Esophagus squamous epithelium (tissue), 4 donors: ENCODE data around the gene COX7A2L.

ENCODE experiments used
- POLR2A ChIP-seq, 4 donors: fragments of 450-650 bp; IDR thresholded peaks; one replicate each; pipeline ENCODE4 v1.6.1; 2017; ENCODE audit warnings: antibody characterized with exemption in 4 of 4, mild to moderate bottlenecking in 4 of 4, moderate library complexity in 3 of 4
- TF ChIP-seq, protein P1 (sequence below), 6 experiments: fragments of 450-650 bp in 4 of 6; fragments of 200-600 bp in 2 of 6; sonication (generic) in 2 of 6; IDR thresholded peaks; one replicate each; pipeline ENCODE4 v1.5.1; 2016 to 2019; ENCODE audit warnings: antibody characterized with exemption in 6 of 6, mild to moderate bottlenecking in 4 of 6, moderate library complexity in 4 of 6

DNA sequence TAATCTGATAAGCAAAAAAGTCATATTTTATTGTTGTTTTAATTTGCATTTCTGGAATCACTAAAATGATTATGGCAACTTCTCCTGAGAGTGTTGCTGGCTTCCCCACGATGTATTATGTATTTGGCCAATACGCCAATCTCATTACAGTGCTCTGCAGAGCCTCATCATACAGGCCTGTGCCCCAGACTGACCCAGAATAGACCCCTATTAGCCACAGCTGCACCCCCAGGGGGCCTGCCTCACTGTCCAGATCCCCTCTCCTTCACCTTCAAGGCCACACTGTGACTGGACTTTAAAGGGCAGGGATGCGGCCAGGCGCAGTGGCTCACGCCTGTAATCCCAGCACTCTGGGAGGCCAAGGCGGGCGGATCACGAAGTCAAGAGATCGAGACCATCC, 17.4 kb upstream of the COX7A2L start:
- TF ChIP-seq POLR2A (IDR thresholded peaks at IDR 0.05), result no peak
- TF ChIP-seq, protein P1, sequence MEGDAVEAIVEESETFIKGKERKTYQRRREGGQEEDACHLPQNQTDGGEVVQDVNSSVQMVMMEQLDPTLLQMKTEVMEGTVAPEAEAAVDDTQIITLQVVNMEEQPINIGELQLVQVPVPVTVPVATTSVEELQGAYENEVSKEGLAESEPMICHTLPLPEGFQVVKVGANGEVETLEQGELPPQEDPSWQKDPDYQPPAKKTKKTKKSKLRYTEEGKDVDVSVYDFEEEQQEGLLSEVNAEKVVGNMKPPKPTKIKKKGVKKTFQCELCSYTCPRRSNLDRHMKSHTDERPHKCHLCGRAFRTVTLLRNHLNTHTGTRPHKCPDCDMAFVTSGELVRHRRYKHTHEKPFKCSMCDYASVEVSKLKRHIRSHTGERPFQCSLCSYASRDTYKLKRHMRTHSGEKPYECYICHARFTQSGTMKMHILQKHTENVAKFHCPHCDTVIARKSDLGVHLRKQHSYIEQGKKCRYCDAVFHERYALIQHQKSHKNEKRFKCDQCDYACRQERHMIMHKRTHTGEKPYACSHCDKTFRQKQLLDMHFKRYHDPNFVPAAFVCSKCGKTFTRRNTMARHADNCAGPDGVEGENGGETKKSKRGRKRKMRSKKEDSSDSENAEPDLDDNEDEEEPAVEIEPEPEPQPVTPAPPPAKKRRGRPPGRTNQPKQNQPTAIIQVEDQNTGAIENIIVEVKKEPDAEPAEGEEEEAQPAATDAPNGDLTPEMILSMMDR (IDR thresholded peaks at IDR 0.05), result no peak
